Activated CD4-positive, alpha-beta memory T cell treated with anti-CD3 and anti-CD28 coated beads for 36 hours (primary cell): Measurements from ENCODE around the gene ZNF430. TPM values are rescaled to one million over a fixed set of nuclear protein-coding genes. Genes with fewer than 3 reads are reported as not detected.
"Not testable (repeated sequence)": the region's sequence is repeated elsewhere in the genome, so short reads cannot be mapped to it uniquely, and the experiment has no call there.

Experiments
- CTCF ChIA-PET: fragments of 350-600 bp; sonication (Branson Sonifier 250); formaldehyde crosslinking; loops from one replicate; lab custom pipeline; 2021; ENCODE audit warnings: antibody characterized with exemption, inconsistent platforms; lab: Charles Lee
- POLR2A ChIA-PET: fragments of 350-600 bp; sonication (Branson Sonifier 250); formaldehyde crosslinking; loops from one replicate; lab custom pipeline; 2021; ENCODE audit warnings: antibody characterized with exemption; lab: Charles Lee
- DNase-seq: peaks from one replicate; pipeline ENCODE4 v3.0.0-alpha.2; 2020
- H3K27ac Mint-ChIP-seq: one replicate; pipeline ENCODE4 v1.8.0; 2021; ENCODE audit warnings: mixed read lengths
- H3K27me3 Mint-ChIP-seq: one replicate; pipeline ENCODE4 v1.8.0; 2021; ENCODE audit warnings: mixed read lengths
- H3K36me3 Mint-ChIP-seq: one replicate; pipeline ENCODE4 v1.8.0; 2021; ENCODE audit warnings: mixed read lengths
- H3K4me1 Mint-ChIP-seq: one replicate; pipeline ENCODE4 v1.8.0; 2021; ENCODE audit warnings: low read depth, mixed read lengths
- H3K4me3 Mint-ChIP-seq: one replicate; pipeline ENCODE4 v1.8.0; 2021; ENCODE audit warnings: mild to moderate bottlenecking, mixed read lengths
- H3K9me3 Mint-ChIP-seq: one replicate; pipeline ENCODE4 v1.8.0; 2021; ENCODE audit warnings: mixed read lengths
- intact Hi-C: fragments of 100-400 bp; cut with micrococcal nuclease; formaldehyde crosslinking; loops from one replicate; pipeline ENCODE4 v1.15.1; 2023
- total RNA-seq, 2 experiments: library from RNA; stranded (reverse); gene quantifications; one replicate each; pipeline ENCODE4 v1.2.3, GENCODE V29; 2021

Gene ZNF430
- total RNA-seq: 10 to 100 TPM; 18.9 to 20.9 TPM

- H3K4me1 Mint-ChIP-seq: peaks cover 41% of the 10 kb centered on the region
- H3K27ac Mint-ChIP-seq: peak within 1 kb of the TSS; percentile 99
- H3K36me3 Mint-ChIP-seq: peaks cover 34% of the 10 kb centered on the region
- intact Hi-C loops: loop anchor here (1.0 to 10.0 kb wide), 10 partner anchors 8 to 817 kb away; partner anchors contain the start of genes ZNF429, ZNF43, ZNF493 and ZNF626
- peak; percentile 97 for DNase-seq
- no peaks in the 10 kb centered on the region for H3K9me3 Mint-ChIP-seq
- peak within 1 kb of the TSS; percentile 100 for H3K4me3 Mint-ChIP-seq
- H3K27me3 Mint-ChIP-seq: no peaks in the 10 kb centered on the region
- CTCF ChIA-PET: interaction anchor here (1.0 to 1.3 kb wide), 3 partner anchors 9 to 97 kb away, joined by 3 to 4 read pairs (median 4); partner anchors contain the start of gene ZNF85
- POLR2A ChIA-PET: interaction anchor here (0.9 to 3.1 kb wide), 9 partner anchors 21 to 359 kb away, joined by 3 to 15 read pairs (median 6); partner anchors contain the start of genes ZNF431, ZNF626, ZNF66 and ZNF708
These were observed at the start of gene ZNF430 for GRCh38 chr19:21020298-21021227. TSS of gene ZNF430 (plus strand) at chr19:21020657. CDS start at chr19:21020801, 144 bp downstream.

- intact Hi-C loops: loop anchor here (10.0 kb wide), 1 partner anchor 482 kb away; no protein-coding TSS in a partner anchor
- H3K27me3 Mint-ChIP-seq, H3K4me1 Mint-ChIP-seq, DNase-seq, POLR2A ChIA-PET, CTCF ChIA-PET, H3K27ac Mint-ChIP-seq, H3K36me3 Mint-ChIP-seq, H3K4me3 Mint-ChIP-seq: not testable (repeated sequence)
- peaks cover 22% of the 10 kb centered on the region for H3K9me3 Mint-ChIP-seq
These were observed 27.7 kb upstream of the ZNF430 start for GRCh38 chr19:20992788-20993187.

- CTCF ChIA-PET: interaction anchor here (0.6 to 1.5 kb wide), 5 partner anchors 21 to 753 kb away, joined by 3 to 6 read pairs (median 5); partner anchors contain the start of genes ZNF430, ZNF431 and ZNF714
These were observed 20.6 kb upstream of the ZNF430 start for GRCh38 chr19:20999731-21000352.

GRCh38 chr19:21021238-21021637, 781 bp downstream of the ZNF430 start:
- not testable (repeated sequence) for H3K27me3 Mint-ChIP-seq, H3K9me3 Mint-ChIP-seq, DNase-seq
- H3K36me3 Mint-ChIP-seq: peaks cover 41% of the 10 kb centered on the region
- ChIA-PET CTCF (interaction anchor here (1.2 to 1.3 kb wide), 2 partner anchors 8 to 22 kb away, joined by 3 to 4 read pairs; no protein-coding TSS in a partner anchor), POLR2A (interaction anchor here (0.9 to 3.1 kb wide), 7 partner anchors 21 to 308 kb away, joined by 4 to 15 read pairs (median 7); partner anchors contain the start of genes ZNF431, ZNF66, ZNF708 and ZNF714)
- peak overlapping the region; percentile 100 for H3K4me3 Mint-ChIP-seq
- H3K4me1 Mint-ChIP-seq: peaks cover 48% of the 10 kb centered on the region
- intact Hi-C loops: loop anchor here (2.0 to 10.0 kb wide), 9 partner anchors 22 to 816 kb away; partner anchors contain the start of genes ZNF429, ZNF43, ZNF493 and ZNF626
- H3K27ac Mint-ChIP-seq: peak overlapping the region; percentile 99

More at GRCh38 chr19:20999731-21000352, 20.6 kb upstream of the ZNF430 start:
- H3K36me3 Mint-ChIP-seq: peaks cover 5% of the 10 kb centered on the region
- no peaks in the 10 kb centered on the region for H3K9me3 Mint-ChIP-seq
- H3K27ac Mint-ChIP-seq: peak overlapping the region; percentile 84
- intact Hi-C loops: loop anchor here (2.0 to 10.0 kb wide), 3 partner anchors 21 to 475 kb away; partner anchors contain the start of genes ZNF430 and ZNF85
- H3K27me3 Mint-ChIP-seq: no peaks in the 10 kb centered on the region
- DNase-seq: peak; percentile 95
- peak overlapping the region; percentile 97 for H3K4me3 Mint-ChIP-seq
- POLR2A ChIA-PET: interaction anchor here (0.6 to 2.0 kb wide), 11 partner anchors 21 to 434 kb away, joined by 3 to 15 read pairs (median 4); partner anchors contain the start of genes ZNF430, ZNF431, ZNF708 and ZNF714
- peaks cover 9% of the 10 kb centered on the region for H3K4me1 Mint-ChIP-seq

- H3K4me3 Mint-ChIP-seq: peak overlapping the region; percentile 100
- H3K9me3 Mint-ChIP-seq: no peaks in the 10 kb centered on the region
- CTCF ChIA-PET: no interaction called here
- POLR2A ChIA-PET: interaction anchor here (3.1 kb wide), 1 partner anchor 23 kb away, joined by 15 read pairs; no protein-coding TSS in a partner anchor
- peaks cover 65% of the 10 kb centered on the region for H3K4me1 Mint-ChIP-seq
- intact Hi-C loops: loop anchor here (1.0 to 10.0 kb wide), 7 partner anchors 100 to 814 kb away; partner anchors contain the start of genes ZNF43, ZNF431, ZNF626 and ZNF66
- H3K36me3 Mint-ChIP-seq: peaks cover 57% of the 10 kb centered on the region
- peak overlapping the region; percentile 81 for H3K27ac Mint-ChIP-seq
- no peaks in the 10 kb centered on the region for H3K27me3 Mint-ChIP-seq
- peak; percentile 66 for DNase-seq
These were observed 2.5 kb downstream of the ZNF430 start for GRCh38 chr19:21022996-21023395.

- DNase-seq: peak; percentile 15
- Mint-ChIP-seq H3K4me1 (peaks cover 74% of the 10 kb centered on the region), H3K4me3 (peak overlapping the region; percentile 20), H3K36me3 (peaks cover 65% of the 10 kb centered on the region), H3K27me3 (no peaks in the 10 kb centered on the region), H3K27ac (peak overlapping the region; percentile 51), H3K9me3 (no peaks in the 10 kb centered on the region)
- ChIA-PET CTCF (no interaction called here), POLR2A (interaction anchor here (0.6 to 0.8 kb wide), 2 partner anchors 24 to 60 kb away, joined by 3 read pairs; no protein-coding TSS in a partner anchor)
- intact Hi-C loops: loop anchor here (1.0 to 10.0 kb wide), 7 partner anchors 101 to 813 kb away; partner anchors contain the start of genes ZNF43, ZNF431, ZNF626 and ZNF66
These were observed 3.4 kb downstream of the ZNF430 start for GRCh38 chr19:21023901-21024300.

GRCh38 chr19:21028969-21029268, 8.5 kb downstream of the ZNF430 start:
- DNase-seq: no peak
- H3K4me1 Mint-ChIP-seq: peaks cover 65% of the 10 kb centered on the region
- no peaks in the 10 kb centered on the region for H3K27me3 Mint-ChIP-seq
- peak overlapping the region; percentile 49 for H3K27ac Mint-ChIP-seq
- H3K36me3 Mint-ChIP-seq: peaks cover 65% of the 10 kb centered on the region
- no peak overlapping the region for H3K4me3 Mint-ChIP-seq
- no peaks in the 10 kb centered on the region for H3K9me3 Mint-ChIP-seq
- intact Hi-C loops: loop anchor here (1.0 to 10.0 kb wide), 6 partner anchors 9 to 794 kb away; partner anchors contain the start of genes ZNF430, ZNF626, ZNF66 and ZNF708
- ChIA-PET POLR2A (no interaction called here), CTCF (no interaction called here)

- intact Hi-C loops: no loop called here
- peaks cover 8% of the 10 kb centered on the region for H3K4me1 Mint-ChIP-seq
- H3K27ac Mint-ChIP-seq: no peak overlapping the region
- no peak overlapping the region for H3K4me3 Mint-ChIP-seq
- peaks cover 57% of the 10 kb centered on the region for H3K9me3 Mint-ChIP-seq
- ChIA-PET CTCF (interaction anchor here (0.8 kb wide), 1 partner anchor 121 kb away, joined by 4 read pairs; no protein-coding TSS in a partner anchor), POLR2A (no interaction called here)
- no peak for DNase-seq
- H3K27me3 Mint-ChIP-seq: no peaks in the 10 kb centered on the region
- H3K36me3 Mint-ChIP-seq: peaks cover 78% of the 10 kb centered on the region
These were observed 24.6 kb downstream of the ZNF430 start for GRCh38 chr19:21045028-21045427.

GRCh38 chr19:21046489-21046888, 26.0 kb downstream of the ZNF430 start:
- H3K27me3 Mint-ChIP-seq: no peaks in the 10 kb centered on the region
- POLR2A ChIA-PET: no interaction called here
- H3K4me3 Mint-ChIP-seq: no peak overlapping the region
- peaks cover 78% of the 10 kb centered on the region for H3K36me3 Mint-ChIP-seq
- CTCF ChIA-PET: no interaction called here
- DNase-seq: no peak
- H3K4me1 Mint-ChIP-seq: peaks cover 8% of the 10 kb centered on the region
- H3K9me3 Mint-ChIP-seq: peaks cover 55% of the 10 kb centered on the region
- H3K27ac Mint-ChIP-seq: no peak overlapping the region
- intact Hi-C loops: no loop called here

GRCh38 chr19:21047716-21048115, 27.3 kb downstream of the ZNF430 start:
- peaks cover 8% of the 10 kb centered on the region for H3K4me1 Mint-ChIP-seq
- H3K27me3 Mint-ChIP-seq: no peaks in the 10 kb centered on the region
- no peak overlapping the region for H3K4me3 Mint-ChIP-seq
- no peak overlapping the region for H3K27ac Mint-ChIP-seq
- ChIA-PET CTCF (no interaction called here), POLR2A (no interaction called here)
- DNase-seq: no peak
- intact Hi-C loops: no loop called here
- peaks cover 60% of the 10 kb centered on the region for H3K9me3 Mint-ChIP-seq
- H3K36me3 Mint-ChIP-seq: peaks cover 78% of the 10 kb centered on the region

GRCh38 chr19:21052902-21053301, 32.4 kb downstream of the ZNF430 start:
- CTCF ChIA-PET: no interaction called here
- Mint-ChIP-seq H3K36me3 (peaks cover 68% of the 10 kb centered on the region), H3K4me3 (no peak overlapping the region), H3K27ac (no peak overlapping the region), H3K4me1 (no peaks in the 10 kb centered on the region), H3K9me3 (peaks cover 42% of the 10 kb centered on the region), H3K27me3 (no peaks in the 10 kb centered on the region)
- POLR2A ChIA-PET: no interaction called here
- DNase-seq: no peak
- intact Hi-C loops: no loop called here
